HG03175 (cell line): ENCODE results near the gene SPPL2B.

Source experiments
- ATAC-seq: cut with Tn5 transposase; IDR thresholded peaks from one replicate; pipeline ENCODE4 v1.9.1; 2021; ENCODE audit warnings: mild to moderate bottlenecking, moderate library complexity; ENCODE audit not compliant: unreplicated experiment

The SPPL2B gene

GRCh38 chr19:2353159-2353886 is 24.8 kb downstream of the SPPL2B start:
- no peak for ATAC-seq

- ATAC-seq, result no peak
Observed at GRCh38 chr19:2353887-2354592, 25.6 kb downstream of the SPPL2B start.

GRCh38 chr19:2354670-2355069 is 26.2 kb downstream of the SPPL2B start:
- no peak for ATAC-seq

- ATAC-seq, result no peak
Observed at GRCh38 chr19:2355168-2356035, 26.9 kb downstream of the SPPL2B start.

- no peak for ATAC-seq
Observed at GRCh38 chr19:2356036-2356646, 27.7 kb downstream of the SPPL2B start.

GRCh38 chr19:2357279-2358206 is 29.1 kb downstream of the SPPL2B start:
- ATAC-seq, result no peak

GRCh38 chr19:2358548-2359173 is 30.2 kb downstream of the SPPL2B start:
- ATAC-seq, result no peak

GRCh38 chr19:2359992-2360685 is 31.7 kb downstream of the SPPL2B start, which contains the start of gene TMPRSS9:
Gene TMPRSS9 (plus strand): TSS chr19:2360265. CDS start chr19:2389786, 29,521 bp downstream.
- ATAC-seq, result no peak

- no peak for ATAC-seq
Observed at GRCh38 chr19:2360833-2361232, 32.3 kb downstream of the SPPL2B start.

- ATAC-seq, result no peak
Observed at GRCh38 chr19:2361246-2362045, 33.0 kb downstream of the SPPL2B start.

GRCh38 chr19:2362046-2362969 is 33.8 kb downstream of the SPPL2B start:
- no peak for ATAC-seq

- ATAC-seq, result no peak
Observed at GRCh38 chr19:2362970-2363300, 34.5 kb downstream of the SPPL2B start.

- no peak for ATAC-seq
Observed at GRCh38 chr19:2363419-2363818, 34.9 kb downstream of the SPPL2B start.

- no peak for ATAC-seq
Observed at GRCh38 chr19:2365201-2365970, 36.9 kb downstream of the SPPL2B start.

- ATAC-seq, result no peak
Observed at GRCh38 chr19:2371656-2372055, 43.2 kb downstream of the SPPL2B start.

GRCh38 chr19:2372076-2372612 is 43.7 kb downstream of the SPPL2B start:
- ATAC-seq, result no peak
